ENCODE measurements around the gene CYSRT1. TPM values are rescaled to one million over a fixed set of nuclear protein-coding genes. Genes with fewer than 3 reads are reported as not detected.

Gene CYSRT1
- total RNA-seq, 1 experiment from 2014 or later: 1.0 TPM

- H3K36me3 Mint-ChIP-seq (ENCODE audit: insufficient read depth in 1 of 3, low read depth in 3 of 3): peaks cover 5 to 15% (median 9%) of the 10 kb centered on the region in 3 experiments; a peak in 5 of 7 replicates
- TF ChIP-seq CTCF (conservative IDR thresholded peaks at IDR 0.05): no peak
- Histone ChIP-seq H3K18ac (ENCODE audit: insufficient read length, low read depth, low read length) (no peak overlapping the region), H3K23ac (ENCODE audit: insufficient read length, low read depth, low read length) (no peak overlapping the region), H2BK20ac (ENCODE audit: low read depth, low read length, poor library complexity, severe bottlenecking) (no peak overlapping the region), H3K56ac (ENCODE audit: insufficient read length, low read depth, low read length) (no peak overlapping the region), H2AFZ (ENCODE audit: low read length) (no peak overlapping the region), H3K27me3 (ENCODE audit: insufficient read depth, low read length) (no peaks in the 10 kb centered on the region), H3K14ac (ENCODE audit: insufficient read depth, low read length) (no peak overlapping the region; the same call in 1 of the 2 replicates), H3T11ph (ENCODE audit: low read length) (no peak overlapping the region), H2BK120ac (ENCODE audit: low read depth, low read length, poor library complexity, severe bottlenecking) (no peak overlapping the region), H2BK12ac (ENCODE audit: insufficient read length, low read depth, low read length) (no peak overlapping the region), H3K4ac (ENCODE audit: low read depth, low read length) (no peak overlapping the region), H3K9me3 (ENCODE audit: control insufficient read depth, low read depth, low read length) (no peaks in the 10 kb centered on the region), H2BK15ac (ENCODE audit: low read depth, low read length) (no peak overlapping the region), H2AK5ac (ENCODE audit: insufficient read length, low read length) (no peak overlapping the region), H4K8ac (replicated peaks; ENCODE audit: insufficient read length, low read depth, low read length) (no peak overlapping the region), H4K20me1 (ENCODE audit: control insufficient read depth, insufficient read depth, insufficient read length) (no peaks in the 10 kb centered on the region), H4K91ac (ENCODE audit: insufficient read length, low read depth, low read length) (no peak overlapping the region), H3K23me2 (ENCODE audit: insufficient read length, low read depth, low read length, poor library complexity, severe bottlenecking) (no peaks in the 10 kb centered on the region), H3K27ac (ENCODE audit: insufficient read length, low read depth, low read length) (no peak overlapping the region), H3K79me2 (ENCODE audit: insufficient read depth, low read length) (no peaks in the 10 kb centered on the region), H2BK5ac (ENCODE audit: insufficient read length, low read length) (no peak overlapping the region), H3K4me1 (ENCODE audit: insufficient read depth, low read length) (no peaks in the 10 kb centered on the region), H3K4me2 (ENCODE audit: insufficient read depth, insufficient read length, low read length) (no peak overlapping the region), H3K79me1 (ENCODE audit: insufficient read depth, low read depth, low read length, poor library complexity, severe bottlenecking) (peaks cover 3% of the 10 kb centered on the region), H4K5ac (ENCODE audit: insufficient read length, low read depth, low read length) (no peak overlapping the region), H3K9ac (ENCODE audit: extremely low read depth, insufficient read length, low read length) (no peak overlapping the region)
- peaks cover 5 to 16% of the 10 kb centered on the region in 2 experiments; a peak in 3 of 4 replicates for H3K4me1 Mint-ChIP-seq
- WGBS (ENCODE audit: extremely low coverage, insufficient read length, low lambda C conversion rate): no CpG with 5 or more reads among the region's 10 CpGs
- no peak for DNase-seq
- no peak overlapping the region for H3K4me3 Mint-ChIP-seq
- H3K27me3 Mint-ChIP-seq (ENCODE audit: low read depth): peaks cover 2% of the 10 kb centered on the region; the same call in 1 of the 2 replicates
- H3K27ac Mint-ChIP-seq: peak overlapping the region in 2 of 3 experiments; percentile 18 to 55; a peak in 1 of 7 replicates
- no peaks in the 10 kb centered on the region for H3K9me3 Mint-ChIP-seq
These were observed 30.1 kb upstream of the CYSRT1 start for GRCh38 chr9:137194909-137195308.

Measured in H9 (cell line).